ENCODE results near the gene GNAS-AS1.

The GNAS-AS1 gene

GRCh38 chr20:58889798-58890517 lies 39.3 kb upstream of the GNAS-AS1 start:
- no peaks in the 10 kb centered on the region for H3K27me3 Mint-ChIP-seq
- peak overlapping the region; percentile 98 for H3K27ac Mint-ChIP-seq
- peak overlapping the region; percentile 95 for H3K4me3 Mint-ChIP-seq
- H3K9me3 Mint-ChIP-seq = no peaks in the 10 kb centered on the region
- H3K36me3 Mint-ChIP-seq = peaks cover 7% of the 10 kb centered on the region
- H3K4me1 Mint-ChIP-seq = peaks cover 47% of the 10 kb centered on the region

GRCh38 chr20:58889334-58889760 lies 38.6 kb upstream of the GNAS-AS1 start:
- Mint-ChIP-seq H3K4me1 (peaks cover 41% of the 10 kb centered on the region), H3K9me3 (no peaks in the 10 kb centered on the region), H3K4me3 (peak overlapping the region; percentile 95), H3K36me3 (peaks cover 7% of the 10 kb centered on the region), H3K27me3 (no peaks in the 10 kb centered on the region), H3K27ac (peak overlapping the region; percentile 96)

DNA sequence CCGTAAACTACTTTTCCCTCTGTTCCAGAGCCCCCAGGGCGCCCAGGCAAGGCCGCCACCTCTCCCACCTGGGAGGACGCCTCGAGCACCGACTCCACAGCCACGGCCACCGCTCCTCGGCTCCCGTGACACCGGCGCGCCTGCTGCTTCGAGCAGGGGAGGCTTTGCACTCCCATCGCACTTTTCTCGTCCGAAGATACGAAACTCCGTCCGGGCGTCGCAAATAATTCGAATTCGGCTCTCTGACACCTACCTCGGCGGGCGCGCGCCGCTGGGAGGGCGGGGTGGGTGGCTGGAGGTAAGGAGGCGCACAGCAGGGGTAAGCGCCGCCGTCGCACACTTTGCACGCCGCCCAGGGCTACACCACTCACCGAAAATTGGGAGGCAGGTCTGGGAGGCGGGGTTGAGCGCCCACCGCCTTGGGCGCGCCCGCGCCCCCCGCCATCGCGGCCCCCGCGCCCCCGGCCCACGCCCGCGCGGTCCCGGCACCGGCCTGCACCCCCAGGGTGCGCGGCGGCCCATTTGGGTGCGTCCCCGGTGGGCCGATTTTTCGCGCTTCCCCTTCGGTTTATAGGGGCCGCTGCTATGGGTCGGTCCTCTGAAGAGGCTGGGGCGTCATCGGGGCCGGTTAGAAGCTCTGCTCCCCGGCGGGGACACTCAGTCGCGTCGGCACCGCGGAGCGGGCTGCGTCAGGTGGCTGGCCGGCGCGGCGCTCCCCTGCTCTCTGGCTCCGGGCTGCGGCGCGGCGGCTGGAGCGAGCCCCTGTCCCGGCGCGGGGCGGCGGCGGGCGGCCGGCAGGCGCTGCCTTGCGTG lies 38.0 kb upstream of the GNAS-AS1 start:
- no peaks in the 10 kb centered on the region for H3K27me3 Mint-ChIP-seq
- peaks cover 35% of the 10 kb centered on the region for H3K4me1 Mint-ChIP-seq
- peak overlapping the region; percentile 86 for H3K4me3 Mint-ChIP-seq
- peak overlapping the region; percentile 46 for H3K27ac Mint-ChIP-seq
- no peaks in the 10 kb centered on the region for H3K9me3 Mint-ChIP-seq
- peaks cover 7% of the 10 kb centered on the region for H3K36me3 Mint-ChIP-seq

GRCh38 chr20:58888103-58888502 lies 37.4 kb upstream of the GNAS-AS1 start:
- Mint-ChIP-seq H3K9me3 (no peaks in the 10 kb centered on the region), H3K4me1 (peaks cover 29% of the 10 kb centered on the region), H3K27ac (peak overlapping the region; percentile 59), H3K36me3 (peaks cover 4% of the 10 kb centered on the region), H3K27me3 (no peaks in the 10 kb centered on the region), H3K4me3 (peak overlapping the region; percentile 86)

- Mint-ChIP-seq H3K36me3 (no peaks in the 10 kb centered on the region), H3K4me3 (peak overlapping the region; percentile 49), H3K9me3 (no peaks in the 10 kb centered on the region), H3K27ac (peak overlapping the region; percentile 17), H3K27me3 (no peaks in the 10 kb centered on the region), H3K4me1 (peaks cover 24% of the 10 kb centered on the region)
Measured at GRCh38 chr20:58886546-58886945, 35.8 kb upstream of the GNAS-AS1 start.

GRCh38 chr20:58884966-58885365 lies 34.3 kb upstream of the GNAS-AS1 start:
- no peak overlapping the region for H3K4me3 Mint-ChIP-seq
- H3K27ac Mint-ChIP-seq = no peak overlapping the region
- peaks cover 28% of the 10 kb centered on the region for H3K4me1 Mint-ChIP-seq
- no peaks in the 10 kb centered on the region for H3K36me3 Mint-ChIP-seq
- no peaks in the 10 kb centered on the region for H3K9me3 Mint-ChIP-seq
- H3K27me3 Mint-ChIP-seq = no peaks in the 10 kb centered on the region

DNA sequence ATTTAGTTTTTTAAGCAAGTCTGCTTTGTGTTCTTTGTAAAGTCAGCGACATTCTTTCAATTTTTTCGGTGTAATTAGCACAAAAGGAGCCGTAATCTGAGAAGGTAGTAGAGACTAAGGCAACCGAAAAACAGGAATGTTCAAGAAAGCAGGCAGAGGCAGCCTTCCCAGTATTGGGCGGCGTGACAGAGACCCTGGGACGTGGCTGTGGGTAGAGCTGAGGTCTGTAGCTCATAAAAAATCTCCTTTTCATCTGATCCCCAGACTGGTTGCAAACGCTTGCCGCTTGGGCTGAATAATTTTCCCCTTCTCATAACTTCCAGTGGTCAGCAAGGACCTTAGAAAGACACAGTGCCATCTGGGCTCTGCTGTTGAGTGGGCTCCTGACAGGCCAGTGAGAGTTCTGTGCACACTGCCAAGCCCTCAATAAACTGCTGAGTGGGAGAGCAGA lies 32.6 kb upstream of the GNAS-AS1 start:
- Mint-ChIP-seq H3K27me3 (no peaks in the 10 kb centered on the region), H3K36me3 (no peaks in the 10 kb centered on the region), H3K9me3 (no peaks in the 10 kb centered on the region), H3K4me1 (peaks cover 33% of the 10 kb centered on the region), H3K27ac (no peak overlapping the region), H3K4me3 (no peak overlapping the region)

DNA sequence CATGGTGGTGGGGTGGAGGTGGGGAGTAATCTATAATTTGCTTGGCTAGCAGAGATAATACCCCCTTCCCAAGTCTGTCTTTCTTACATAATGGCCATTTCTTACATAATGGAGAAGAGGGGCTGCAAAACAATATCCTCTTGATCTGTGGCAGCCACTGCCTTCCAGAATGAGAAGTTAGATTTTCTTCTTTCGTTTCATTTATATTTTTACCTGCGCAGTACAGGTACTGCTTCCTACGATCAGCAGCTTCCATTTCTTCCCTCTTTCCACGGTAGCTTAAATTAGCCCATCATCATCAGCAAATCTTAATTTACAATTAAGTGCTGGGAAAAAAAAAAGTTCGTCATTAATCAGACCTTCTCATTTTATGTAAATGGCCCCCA lies 32.0 kb upstream of the GNAS-AS1 start:
- Mint-ChIP-seq H3K4me3 (no peak overlapping the region), H3K27me3 (no peaks in the 10 kb centered on the region), H3K36me3 (no peaks in the 10 kb centered on the region), H3K4me1 (peaks cover 34% of the 10 kb centered on the region), H3K27ac (no peak overlapping the region), H3K9me3 (no peaks in the 10 kb centered on the region)

- Mint-ChIP-seq H3K36me3 (no peaks in the 10 kb centered on the region), H3K27me3 (no peaks in the 10 kb centered on the region), H3K4me1 (peaks cover 30% of the 10 kb centered on the region), H3K27ac (no peak overlapping the region), H3K9me3 (no peaks in the 10 kb centered on the region), H3K4me3 (no peak overlapping the region)
Measured at GRCh38 chr20:58880994-58881752, 30.5 kb upstream of the GNAS-AS1 start.

DNA sequence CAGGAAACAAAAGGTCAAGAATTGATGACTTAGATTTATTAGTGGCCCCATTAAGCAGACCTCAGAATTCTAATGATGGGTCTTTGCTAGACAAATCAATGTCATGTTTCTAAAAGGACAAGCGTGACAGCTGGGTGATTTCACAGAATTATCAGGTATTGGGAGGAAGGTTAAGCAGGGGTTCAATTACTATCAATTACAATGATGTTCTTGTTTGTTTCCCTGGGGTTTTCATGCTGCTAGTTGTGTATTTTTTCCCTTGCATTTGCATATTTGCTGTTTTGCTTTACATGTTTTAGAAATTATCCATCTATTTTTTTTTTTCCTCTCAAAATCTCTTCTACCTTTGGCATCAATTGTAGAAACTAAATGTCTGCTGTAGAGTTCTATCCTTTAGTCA lies 29.7 kb upstream of the GNAS-AS1 start:
- Mint-ChIP-seq H3K27me3 (no peaks in the 10 kb centered on the region), H3K9me3 (no peaks in the 10 kb centered on the region), H3K27ac (no peak overlapping the region), H3K4me3 (no peak overlapping the region), H3K36me3 (no peaks in the 10 kb centered on the region), H3K4me1 (peaks cover 26% of the 10 kb centered on the region)

GRCh38 chr20:58878399-58878798 lies 27.7 kb upstream of the GNAS-AS1 start:
- Mint-ChIP-seq H3K4me1 (peaks cover 26% of the 10 kb centered on the region), H3K4me3 (no peak overlapping the region), H3K36me3 (no peaks in the 10 kb centered on the region), H3K27ac (no peak overlapping the region), H3K9me3 (no peaks in the 10 kb centered on the region), H3K27me3 (no peaks in the 10 kb centered on the region)

- Mint-ChIP-seq H3K27ac (peak overlapping the region; percentile 65), H3K9me3 (no peaks in the 10 kb centered on the region), H3K36me3 (no peaks in the 10 kb centered on the region), H3K27me3 (no peaks in the 10 kb centered on the region), H3K4me3 (no peak overlapping the region), H3K4me1 (peaks cover 26% of the 10 kb centered on the region)
Measured at GRCh38 chr20:58877976-58878360, 27.3 kb upstream of the GNAS-AS1 start.

DNA sequence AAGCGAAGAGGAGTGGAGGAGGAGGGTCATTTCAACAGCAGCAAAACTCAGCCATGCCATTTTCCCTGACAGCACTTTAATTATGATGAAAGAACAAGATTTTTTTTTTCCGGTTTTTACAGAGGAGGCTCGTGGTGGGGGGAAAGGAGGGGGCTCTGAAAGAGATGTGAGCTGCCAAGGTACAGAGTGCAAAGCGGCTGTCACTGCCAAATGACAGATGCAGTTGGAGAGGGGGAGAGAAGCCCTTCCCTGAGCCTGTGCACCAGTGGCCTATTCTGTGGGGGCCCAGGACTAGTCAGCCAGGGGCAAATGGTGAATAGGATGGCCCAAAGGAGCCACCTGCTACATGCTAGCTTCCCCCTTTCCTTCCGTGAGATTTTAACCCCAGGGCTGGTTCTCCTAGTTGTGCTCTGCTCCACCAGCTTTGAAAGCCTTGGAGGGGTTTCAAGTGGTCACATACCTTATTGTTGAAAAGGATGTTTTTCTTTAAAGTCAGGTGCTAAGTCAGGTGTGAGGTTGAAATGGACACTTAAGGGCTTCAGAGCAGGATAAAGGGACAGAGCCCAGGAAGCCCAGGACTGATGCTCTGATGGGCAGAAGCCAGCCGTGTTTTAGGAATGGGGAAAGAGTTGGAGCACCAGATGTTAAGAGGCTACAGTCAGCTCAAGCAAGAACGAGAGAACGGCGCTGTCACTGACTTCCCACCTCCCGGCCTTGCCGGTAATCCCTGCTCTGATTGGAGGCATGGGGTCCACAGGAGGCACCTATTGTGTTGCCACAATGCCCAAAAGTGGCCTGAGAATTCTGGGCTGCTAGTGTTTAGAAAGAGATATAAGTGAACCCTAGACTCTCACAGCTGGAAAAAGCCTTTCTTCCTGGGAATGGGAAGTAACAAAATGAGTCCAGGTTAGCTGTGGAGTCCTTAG lies 26.6 kb upstream of the GNAS-AS1 start:
- Mint-ChIP-seq H3K27me3 (no peaks in the 10 kb centered on the region), H3K4me1 (peaks cover 26% of the 10 kb centered on the region), H3K9me3 (no peaks in the 10 kb centered on the region), H3K27ac (peak overlapping the region; percentile 65), H3K36me3 (no peaks in the 10 kb centered on the region), H3K4me3 (no peak overlapping the region)

DNA sequence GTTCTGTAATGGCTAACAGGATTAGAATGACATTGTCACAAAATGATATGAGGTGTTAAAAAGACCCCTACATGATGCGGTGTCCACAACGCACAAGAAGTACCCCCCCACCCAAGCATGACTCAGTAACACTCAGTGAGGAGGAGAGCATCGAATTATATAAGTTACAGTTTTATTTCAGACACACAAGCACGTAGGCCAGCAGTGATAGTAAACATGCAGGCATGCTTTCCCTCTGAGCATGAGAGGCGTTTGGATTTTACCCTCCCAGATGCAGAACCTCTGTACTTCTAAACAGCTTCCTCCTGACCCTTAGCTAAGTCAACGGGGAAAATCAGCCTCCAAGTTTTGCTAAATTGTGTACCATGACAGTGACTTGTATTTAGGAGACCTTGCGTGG lies 25.7 kb upstream of the GNAS-AS1 start:
- no peaks in the 10 kb centered on the region for H3K9me3 Mint-ChIP-seq
- no peak overlapping the region for H3K27ac Mint-ChIP-seq
- no peak overlapping the region for H3K4me3 Mint-ChIP-seq
- H3K4me1 Mint-ChIP-seq = peaks cover 26% of the 10 kb centered on the region
- no peaks in the 10 kb centered on the region for H3K27me3 Mint-ChIP-seq
- no peaks in the 10 kb centered on the region for H3K36me3 Mint-ChIP-seq

All from activated naive CD4-positive, alpha-beta T cell treated with anti-CD3 and anti-CD28 coated beads, Interleukin-2, amount 50 U/mL, for 24 hours (primary cell).